Activated T-cell treated with anti-CD3 and anti-CD28 coated beads for 4 hours (primary cell): ENCODE measurements around the gene ZSWIM9.
"Not testable (repeated sequence)": the region's sequence is repeated elsewhere in the genome, so short reads cannot be mapped to it uniquely, and the experiment has no call there.

Experiments
- DNase-seq: peaks from one replicate; pipeline ENCODE4 v3.0.0-alpha.2; 2020

ZSWIM9 gene

DNA sequence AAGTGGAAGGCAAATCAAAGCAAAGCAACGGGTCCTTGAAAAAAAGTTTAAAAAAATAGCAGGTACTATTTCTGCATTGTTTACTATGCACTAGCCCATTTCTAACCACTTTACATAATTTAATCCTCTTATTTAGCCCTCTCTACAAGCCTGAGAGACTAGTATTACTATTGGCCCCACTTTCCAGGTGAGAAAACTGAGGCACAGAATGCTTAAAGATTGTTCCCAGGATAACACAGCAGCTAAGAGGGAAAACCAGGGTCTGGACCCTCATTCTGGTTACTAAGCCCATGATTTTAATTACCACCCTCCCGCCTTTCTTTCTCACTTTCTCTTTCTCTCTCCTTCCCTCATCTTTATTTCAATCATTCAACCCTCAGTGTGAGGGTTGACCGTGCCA lies 5.7 kb downstream of the ZSWIM9 start:
- no peak for DNase-seq

DNA sequence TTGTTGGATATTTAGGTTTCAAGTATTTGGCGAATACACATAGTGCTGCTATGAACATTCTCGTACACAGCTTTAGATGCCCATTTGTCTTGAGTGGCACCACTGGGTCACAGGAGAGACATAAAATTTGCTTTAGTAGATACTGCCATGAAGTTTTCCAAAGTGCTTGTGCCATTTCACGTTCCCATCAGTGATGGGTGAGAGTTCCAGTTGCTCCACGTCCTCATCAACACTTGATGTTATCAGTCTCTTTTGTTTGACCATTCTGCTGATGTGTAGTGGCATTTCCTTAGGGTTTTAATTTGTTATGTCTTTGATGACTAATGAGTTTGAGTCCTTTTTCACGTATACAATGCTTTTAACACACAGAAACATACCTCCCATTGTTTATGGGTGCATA lies 11.0 kb downstream of the ZSWIM9 start:
- DNase-seq = no peak

DNA sequence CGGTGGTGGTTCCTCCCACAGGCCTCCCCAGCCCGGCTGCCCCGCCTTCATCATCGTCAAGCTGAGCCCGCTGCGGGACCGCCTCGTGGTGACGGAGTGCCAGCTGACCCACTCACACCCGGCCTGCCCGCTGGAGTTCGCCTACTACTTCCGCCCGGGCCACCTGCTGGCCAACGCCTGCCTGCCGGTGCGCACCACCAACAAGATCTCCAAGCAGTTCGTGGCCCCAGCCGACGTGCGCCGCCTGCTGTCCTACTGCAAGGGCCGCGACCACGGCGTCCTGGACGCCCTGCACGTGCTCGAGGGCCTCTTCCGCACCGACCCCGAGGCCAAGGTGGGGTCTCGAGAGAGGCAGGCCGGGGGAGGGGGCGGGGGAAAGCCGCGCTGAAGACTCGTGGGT lies 12.0 kb downstream of the ZSWIM9 start:
- DNase-seq = no peak

DNA sequence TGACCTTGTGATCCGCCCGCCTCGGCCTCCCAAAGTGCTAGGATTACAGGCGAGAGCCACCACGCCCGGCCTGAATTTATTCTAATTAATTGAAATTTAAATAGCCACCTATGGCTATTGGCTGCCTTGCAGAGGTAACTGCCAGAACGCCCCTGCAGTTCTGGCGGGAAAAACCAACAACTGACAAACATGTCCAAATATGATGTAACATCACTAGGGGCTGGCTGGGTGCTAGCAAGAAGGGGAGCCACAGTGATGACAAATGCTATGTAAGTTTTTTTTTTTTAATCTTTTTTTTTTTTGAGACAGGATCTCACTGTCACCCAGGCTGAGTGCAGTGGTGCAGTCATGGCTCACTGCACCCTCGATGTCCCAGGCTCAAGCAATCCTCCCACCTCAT lies 12.9 kb downstream of the ZSWIM9 start:
- no peak for DNase-seq

DNA sequence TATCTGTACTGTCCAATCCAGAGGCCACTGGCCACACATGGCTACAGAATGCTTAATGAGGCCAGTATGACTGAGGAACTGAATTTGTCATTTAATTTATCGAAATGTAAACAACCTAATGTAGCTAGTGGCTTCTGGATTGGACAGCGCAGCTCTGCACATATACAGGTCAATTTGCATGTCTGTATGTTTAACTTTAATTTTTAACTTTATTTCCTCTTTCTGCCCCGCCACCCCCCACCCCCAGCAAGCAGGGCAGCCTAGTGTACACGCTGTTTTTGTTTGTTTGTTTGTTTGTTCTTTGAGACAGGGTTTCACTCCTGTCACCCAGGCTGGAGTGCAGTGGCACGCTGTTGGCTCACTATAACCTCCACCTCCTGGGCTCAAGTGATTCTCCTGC lies 15.5 kb downstream of the ZSWIM9 start:
- no peak for DNase-seq

DNA sequence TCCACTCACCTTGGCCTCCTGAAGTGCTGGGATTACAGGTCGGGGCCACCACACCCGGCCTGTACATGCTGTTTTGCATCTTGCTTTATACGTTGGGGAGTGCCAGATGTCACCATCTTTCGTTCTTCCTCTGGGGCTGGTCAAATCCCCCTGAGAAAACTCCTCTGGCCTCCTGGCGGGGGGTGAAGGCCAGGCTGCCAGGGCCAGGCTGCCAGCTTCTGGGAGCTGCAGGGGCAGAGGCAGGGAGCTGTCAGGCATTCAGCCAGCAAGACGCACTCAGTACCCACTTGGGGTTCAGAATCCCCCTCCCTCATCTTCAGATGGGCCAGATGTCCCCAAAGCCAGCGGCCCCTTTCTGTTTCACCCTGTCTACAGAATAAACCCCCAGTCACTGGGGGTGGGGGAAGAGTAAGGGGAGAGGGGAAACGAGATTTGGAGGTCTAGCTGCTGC lies 16.1 kb downstream of the ZSWIM9 start:
- no peak for DNase-seq

DNA sequence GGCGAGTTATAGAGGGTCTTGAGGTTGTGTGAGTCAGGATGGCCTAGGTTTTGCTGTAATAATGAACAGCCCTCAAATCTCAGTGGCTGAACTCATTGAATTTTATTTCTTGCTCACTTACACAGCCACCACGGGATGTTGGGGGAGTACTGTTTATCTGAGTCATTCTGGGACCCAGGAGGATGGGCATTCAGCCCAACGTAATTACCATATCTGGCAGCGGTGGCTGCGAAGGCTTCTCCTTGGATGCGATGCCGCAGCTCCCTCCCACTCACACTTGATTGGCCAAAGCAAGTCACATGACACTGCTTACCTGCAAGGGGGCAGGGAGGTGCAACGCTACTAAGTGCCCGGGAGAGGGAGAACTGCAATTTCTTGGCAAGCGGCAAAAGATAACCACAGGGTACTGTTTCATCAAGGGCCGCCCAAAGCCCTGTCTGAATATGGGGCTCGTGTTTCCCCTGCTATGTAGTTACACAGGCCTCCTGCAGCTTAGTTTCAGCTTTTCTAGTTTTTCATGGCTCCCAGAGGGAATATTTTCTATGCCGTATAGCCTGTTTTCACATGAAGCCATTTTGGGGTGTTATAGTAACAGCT lies 19.9 kb downstream of the ZSWIM9 start:
- DNase-seq = peak; percentile 14

DNA sequence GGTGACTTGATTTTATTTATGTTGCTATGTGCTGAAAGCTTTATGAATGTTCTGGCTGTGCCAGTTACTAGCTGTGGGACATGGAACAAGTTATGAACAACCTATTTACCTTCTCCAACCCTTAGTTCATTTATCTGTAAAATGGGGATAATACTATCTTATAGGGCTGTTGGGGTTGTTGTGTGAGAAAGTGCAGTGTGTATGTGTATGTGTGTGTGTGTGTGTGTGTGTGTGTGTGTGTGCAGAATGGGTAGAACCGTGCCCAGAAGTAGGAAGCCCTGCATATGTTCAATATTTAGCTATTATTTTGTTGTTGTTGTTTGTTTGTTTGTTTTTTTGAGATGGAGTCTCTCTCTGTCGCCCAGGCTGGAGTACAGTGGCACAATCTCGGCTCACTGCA lies 20.4 kb downstream of the ZSWIM9 start:
- no peak for DNase-seq

DNA sequence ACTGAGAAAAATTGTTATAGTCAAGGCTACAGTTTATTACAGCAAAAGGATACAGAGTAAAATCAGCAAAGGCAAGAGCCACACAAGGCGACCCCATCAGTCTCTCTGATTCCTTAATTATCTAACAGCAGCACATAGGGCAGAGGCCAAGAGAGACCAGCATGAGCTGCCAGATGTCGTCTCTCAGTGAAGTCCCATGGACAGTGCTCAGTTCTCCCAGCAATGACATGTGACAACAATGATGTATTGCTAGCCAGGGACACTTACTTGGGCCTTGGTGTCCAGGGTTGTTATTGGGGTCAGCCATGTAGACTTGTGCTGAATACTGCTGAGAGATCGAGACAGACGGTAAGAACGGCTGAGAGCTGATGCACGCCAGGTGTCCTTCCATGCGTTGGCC lies 22.3 kb downstream of the ZSWIM9 start:
- DNase-seq = no peak

DNA sequence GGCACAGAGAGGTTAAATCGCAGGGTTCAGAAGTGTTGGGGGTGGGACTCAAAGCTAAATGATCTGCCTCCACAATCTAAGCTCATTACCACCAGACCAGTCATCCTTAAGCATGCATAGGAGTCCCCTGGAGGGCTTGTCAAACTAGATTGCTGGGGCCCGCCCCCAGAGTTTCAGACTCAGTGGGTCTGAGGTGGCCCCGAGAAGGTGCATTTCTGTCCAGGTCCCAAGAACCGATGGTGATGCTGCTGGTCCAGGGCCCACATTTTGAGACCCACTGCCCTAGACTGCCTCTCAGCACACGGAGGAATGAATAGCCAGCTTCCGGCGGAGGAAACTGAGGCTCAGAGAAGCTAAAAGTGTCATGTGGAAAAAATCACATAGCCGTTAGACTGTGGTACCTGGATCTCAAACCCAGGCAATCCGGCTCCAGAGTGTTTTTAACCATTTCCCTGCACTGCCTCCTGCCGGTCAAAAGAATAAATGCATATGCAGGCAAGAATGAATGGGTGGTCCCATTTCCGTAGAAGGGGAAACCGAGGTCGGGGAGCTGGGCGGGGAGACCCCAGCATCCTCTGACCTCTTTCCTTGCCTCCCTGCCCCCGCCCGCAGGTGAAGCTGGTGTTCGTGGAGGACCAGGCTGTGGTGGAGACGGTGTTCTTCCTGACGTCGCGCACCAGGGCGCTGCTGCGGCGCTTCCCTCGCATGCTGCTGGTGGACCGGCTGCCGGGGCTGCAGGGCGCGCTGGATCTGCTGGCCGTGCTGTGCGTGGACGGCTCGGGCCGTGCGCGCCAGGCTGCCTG lies 23.8 kb downstream of the ZSWIM9 start:
- DNase-seq = no peak

DNA sequence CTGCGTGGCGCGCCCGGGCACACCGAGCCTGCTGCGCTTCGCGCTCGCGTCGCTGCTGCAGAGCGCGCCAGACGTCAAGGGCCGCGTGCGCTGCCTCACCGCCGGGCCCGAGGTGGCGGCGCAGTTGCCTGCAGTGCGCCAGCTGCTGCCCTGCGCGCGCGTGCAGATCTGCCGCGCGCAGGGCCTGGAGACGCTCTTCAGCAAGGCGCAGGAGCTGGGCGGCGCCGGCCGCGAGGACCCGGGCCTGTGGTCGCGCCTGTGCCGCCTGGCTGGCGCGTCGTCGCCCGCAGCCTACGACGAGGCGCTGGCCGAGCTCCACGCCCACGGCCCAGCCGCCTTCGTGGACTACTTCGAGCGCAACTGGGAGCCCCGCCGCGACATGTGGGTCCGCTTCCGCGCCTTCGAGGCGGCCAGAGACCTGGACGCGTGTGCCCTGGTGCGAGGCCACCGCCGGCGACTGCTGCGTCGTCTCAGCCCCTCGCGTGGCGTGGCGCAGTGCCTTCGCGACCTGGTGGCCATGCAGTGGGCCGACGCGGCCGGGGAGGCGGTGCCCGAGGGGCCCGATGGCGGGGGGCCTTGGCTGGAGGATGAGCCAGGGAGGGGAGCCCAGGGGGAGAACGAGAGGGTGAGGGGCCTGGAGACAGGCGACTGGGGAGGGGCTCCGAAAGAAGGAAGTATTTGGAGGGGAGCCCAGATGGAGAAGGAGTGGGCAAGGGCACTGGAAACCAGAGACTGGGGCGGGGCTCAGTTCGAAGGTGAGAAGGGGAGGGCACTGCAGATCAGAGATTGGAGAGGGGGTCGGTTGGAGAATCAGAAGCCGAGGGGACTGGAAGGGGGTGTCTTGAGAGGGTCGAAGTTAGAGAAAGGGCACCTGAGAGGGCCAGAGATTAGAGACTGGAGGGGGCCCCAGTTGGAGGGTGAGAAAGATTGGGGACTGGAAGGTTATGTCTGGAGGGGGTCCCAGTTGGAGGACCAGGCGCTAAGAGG lies 24.7 kb downstream of the ZSWIM9 start:
- DNase-seq = no peak

DNA sequence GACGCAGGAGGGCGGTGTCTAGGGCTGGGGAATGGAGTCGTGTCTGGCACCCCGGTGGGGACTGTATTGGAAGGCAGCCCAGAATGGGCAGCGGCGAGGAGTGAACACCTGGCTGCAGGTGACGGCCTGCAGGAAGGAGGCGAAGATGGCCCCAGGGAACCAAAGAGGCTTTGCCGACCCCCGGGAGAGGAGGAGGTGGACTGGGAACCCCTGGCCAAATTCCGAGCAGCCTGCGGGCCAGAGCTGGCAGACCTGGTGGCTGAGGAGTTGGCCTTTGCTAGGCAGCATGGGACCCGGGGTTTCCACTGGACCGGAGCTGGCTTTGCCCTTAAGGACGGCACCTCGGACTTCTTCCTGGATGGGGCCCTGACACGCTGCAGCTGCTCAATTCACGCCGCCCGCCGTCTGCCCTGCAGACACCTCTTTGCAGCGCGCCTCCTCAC lies 25.9 kb downstream of the ZSWIM9 start:
- no peak for DNase-seq

DNA sequence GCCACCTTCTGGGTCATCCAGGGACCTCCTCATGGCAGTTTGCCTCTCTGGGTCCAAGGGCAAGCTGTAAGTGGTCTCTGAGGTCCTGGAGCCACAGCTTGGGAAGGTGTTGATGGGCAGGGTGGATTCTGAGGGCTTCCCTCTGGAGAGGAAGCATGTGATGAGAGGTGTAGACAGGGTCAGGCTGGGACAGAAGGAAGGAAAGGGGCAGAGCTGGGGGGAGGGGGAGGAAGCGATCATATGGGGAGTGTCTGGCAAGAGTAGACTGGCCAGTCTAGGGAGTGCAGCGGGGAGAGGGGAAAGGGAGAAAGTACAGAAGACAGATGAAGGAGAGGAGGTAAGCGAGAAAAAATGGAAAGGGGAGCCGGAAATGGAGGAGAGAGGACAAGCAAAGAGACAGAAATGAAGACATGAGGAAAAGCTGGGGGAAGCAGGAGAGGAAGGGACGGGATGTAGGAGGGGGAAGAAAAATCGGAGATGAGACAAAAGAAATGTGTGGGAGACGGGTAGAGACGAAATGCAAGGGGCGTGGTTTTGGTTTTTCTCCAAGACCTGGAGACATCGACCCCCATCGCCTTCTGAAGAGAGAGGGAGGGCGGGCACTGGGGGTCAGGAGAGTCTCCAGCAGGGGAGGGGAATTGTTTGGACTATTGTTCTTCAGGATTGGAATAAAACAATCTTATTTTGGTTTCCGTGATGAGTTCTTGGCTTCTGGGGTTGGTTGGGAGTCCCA lies 26.6 kb downstream of the ZSWIM9 start:
- DNase-seq = no peak

DNA sequence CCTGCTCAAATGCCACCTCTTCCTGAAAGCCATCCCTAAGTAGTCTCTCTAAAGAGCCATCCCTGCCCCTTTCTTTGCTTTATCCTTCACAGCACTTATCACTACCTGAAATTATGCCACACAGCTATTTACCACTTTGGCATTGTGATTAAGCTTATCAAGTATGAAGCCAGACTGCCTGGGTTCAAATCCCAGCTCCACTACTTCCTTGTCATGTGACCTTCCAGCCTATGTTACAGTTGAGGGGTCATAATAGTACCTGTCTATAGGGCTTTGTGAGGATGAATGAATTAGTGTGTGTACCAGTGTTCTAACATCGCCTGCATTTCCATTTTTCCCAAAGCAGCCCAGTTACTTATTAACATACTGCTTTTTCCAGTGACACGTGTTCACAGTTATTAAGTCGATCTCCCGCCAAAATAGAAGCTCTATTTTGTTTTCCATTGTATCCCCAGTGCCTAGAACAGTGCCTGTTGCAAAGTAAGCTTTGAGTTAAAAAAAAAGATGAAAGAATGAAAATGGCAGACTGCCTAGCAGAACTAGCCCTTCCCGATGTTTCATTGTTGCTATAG lies 32.8 kb downstream of the ZSWIM9 start:
- DNase-seq = no peak

DNA sequence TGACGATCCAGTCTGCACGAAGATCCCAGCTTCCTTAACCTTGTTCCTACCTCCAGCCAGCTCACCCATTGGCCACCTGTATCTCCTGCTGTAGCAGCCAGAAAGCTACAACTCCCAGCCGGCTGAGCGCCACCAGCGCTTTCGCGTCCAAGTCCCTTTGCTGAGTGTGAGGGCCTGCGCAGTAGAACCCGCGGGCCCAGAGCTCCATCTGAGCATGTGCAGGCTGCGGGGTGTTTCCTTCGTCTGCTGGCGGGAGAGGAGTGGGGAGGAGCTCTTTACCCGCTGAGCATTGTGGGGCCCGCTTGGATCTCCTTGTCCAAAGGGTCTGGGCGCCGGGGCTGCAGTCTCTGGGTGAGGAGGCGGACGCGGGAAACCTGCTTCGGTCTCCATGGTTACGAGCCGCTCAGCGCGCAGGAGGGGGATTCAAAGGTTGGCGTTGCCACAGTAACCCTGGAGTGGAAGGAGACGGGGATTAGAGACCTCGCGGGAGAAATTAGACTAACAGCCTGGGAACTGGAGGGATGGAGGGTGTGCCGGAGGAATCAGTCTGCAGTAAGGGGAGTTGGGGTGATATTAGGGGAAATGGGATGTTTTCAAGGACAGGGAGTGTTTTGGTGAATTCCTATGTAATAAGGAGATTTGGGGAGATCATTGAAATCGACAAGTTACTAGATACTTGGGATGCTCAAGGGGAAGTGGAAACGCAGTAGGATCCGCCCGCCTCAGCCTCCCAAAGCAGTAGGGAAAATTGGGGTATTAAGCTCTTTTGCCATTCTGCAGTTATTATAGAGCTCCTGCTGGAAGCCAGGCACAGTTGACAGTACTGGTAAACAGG lies 33.5 kb downstream of the ZSWIM9 start:
- DNase-seq = peak; percentile 80

DNA sequence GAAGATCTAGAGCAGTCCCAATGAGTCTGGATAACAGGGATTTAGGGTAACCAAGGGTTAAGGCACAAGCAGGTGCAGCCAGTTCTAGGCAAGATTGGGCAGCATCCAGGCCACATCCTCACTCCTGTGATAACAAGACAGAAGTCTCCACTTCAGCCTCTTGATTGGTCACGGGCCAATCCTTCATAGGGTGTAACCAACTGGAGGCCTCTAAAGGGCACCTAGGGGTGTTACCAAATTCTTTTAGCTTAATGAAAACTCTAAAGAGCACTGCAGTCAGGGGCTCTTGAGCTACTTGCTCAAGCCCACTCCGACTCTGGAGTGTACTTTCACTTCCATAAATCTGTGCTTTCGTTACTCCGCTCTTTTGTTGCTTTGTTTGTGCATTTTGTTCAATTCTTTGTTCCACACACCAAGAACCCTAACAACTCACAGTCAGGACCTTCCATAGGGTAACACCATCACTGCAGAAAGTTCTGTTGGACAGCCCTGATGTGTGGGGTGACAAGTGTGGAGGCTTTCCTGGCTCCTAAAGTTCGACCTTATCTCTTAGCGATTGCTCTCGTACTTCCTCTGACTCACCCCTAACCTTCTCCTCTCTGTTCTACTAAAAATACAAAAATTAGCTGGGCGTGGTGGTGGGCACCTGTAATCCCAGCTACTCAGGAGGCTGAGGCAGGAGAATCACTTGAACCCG lies 36.1 kb downstream of the ZSWIM9 start:
- DNase-seq = no peak

DNA sequence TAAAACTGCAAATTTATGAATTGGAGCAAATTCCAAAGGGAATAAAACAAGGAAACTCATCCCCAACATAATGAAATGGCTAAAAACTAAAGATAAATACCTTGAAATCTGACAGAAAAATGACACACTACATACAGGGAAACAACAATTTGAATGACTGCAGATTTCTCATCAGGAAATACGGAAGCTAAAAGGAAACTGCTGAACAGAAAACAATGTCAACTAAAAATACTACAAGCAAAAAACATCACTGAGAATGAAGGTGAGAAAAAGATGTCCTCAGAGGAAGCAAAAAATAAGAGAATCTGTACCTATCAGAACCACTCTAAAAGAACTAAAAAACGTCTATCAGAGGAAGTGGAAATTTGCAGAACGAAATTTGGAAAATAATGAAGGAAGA lies 39.5 kb downstream of the ZSWIM9 start:
- no peak for DNase-seq

DNA sequence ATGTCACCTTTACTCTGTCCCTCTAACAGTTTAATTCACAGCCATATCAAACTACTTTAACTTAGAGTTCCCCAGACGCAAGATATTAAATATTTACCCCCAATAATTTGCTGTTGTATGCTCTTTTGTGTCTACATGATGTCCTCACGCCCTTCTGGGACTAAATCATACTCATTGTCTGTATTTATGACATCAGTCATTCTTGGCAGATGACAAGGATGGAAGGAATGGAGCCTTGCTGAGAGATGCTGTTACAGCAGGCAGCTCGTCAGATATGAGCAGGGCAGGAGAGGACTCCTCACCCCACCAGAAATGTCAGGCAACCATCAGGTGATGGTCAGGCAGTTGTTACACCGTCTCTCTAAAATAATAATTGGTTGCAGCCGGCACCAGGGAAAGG lies 43.5 kb downstream of the ZSWIM9 start:
- no peak for DNase-seq

DNA sequence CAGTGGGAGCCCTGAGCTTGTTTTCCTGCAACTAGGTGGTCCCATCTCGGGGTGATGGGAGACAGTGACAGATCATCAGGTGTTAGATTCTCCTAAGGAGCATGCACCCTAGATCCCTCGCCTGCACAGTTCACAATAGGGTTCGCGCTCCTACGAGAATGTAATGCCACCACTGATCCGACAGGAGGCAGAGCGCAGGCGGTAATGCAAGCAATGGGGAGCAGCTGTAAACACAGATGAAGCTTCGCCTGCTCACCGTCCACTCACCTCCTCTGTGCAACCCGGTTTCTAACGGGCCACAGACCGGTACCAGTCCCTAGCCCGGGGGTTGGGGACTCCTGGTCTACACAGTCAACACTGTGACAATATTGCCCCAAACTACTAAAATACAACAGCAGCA lies 46.5 kb downstream of the ZSWIM9 start:
- no peak for DNase-seq

DNA sequence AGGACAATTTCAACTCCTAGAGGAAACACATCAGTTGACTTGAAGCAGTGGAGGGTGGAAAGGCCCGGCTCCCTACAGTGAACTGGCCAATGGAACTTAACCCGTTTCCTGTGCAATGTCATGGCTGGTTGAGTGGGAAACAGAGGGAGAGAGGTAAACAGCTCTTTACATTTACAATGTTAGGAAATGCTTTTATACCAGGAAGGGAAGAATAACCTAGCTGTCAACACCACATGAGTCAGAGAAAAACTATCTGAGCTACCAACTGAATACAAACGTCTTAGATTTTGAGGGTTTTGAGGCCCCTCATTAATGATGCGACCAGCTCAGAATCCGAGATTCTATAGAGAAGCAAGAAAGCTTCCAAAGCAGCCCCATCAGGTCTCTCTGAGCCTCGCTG lies 48.5 kb downstream of the ZSWIM9 start:
- no peak for DNase-seq

DNA sequence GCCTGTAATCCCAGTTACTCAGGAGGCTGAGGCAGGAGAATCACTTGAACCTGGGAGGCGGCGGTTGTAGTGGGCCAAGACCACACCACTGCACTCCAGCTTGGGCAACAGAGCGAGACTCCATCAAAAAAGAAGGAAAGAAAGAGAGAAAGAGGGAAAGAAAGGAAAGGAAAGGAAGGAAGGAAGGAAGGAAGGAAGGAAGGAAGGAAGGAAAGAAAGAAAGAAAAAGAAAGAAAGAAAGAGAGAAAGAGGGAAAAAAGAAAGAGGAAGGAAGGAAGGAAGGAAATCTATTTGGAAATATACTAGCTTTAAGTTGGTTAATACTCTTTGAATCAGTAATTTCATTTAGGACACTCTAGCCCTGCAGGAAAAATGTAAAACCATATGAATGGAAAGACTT lies 50.3 kb downstream of the ZSWIM9 start:
- not testable (repeated sequence) for DNase-seq
